ENCODE measurements around the gene NHLRC3. TPM values are rescaled to one million over a fixed set of nuclear protein-coding genes. Genes with fewer than 3 reads are reported as not detected.

Gene NHLRC3
- total and polyA plus RNA-seq, 9 of the 15 experiments (the other 6 are each of a cell fraction or from before 2014, with no cell fraction given) = 5.5 to 15.3 (median 9.0) TPM

- no peak for TF ChIP-seq CEBPZ (IDR thresholded peaks at IDR 0.05; ENCODE audit: borderline replicate concordance, low read depth, low read length)
- TF ChIP-seq SRSF7 (optimal IDR thresholded peaks at IDR 0.05; ENCODE audit: low read depth, low read length) = no peak
- TF ChIP-seq MCM3 (IDR thresholded peaks at IDR 0.05) = no peak
- no peak for TF ChIP-seq ZHX1 (conservative IDR thresholded peaks at IDR 0.05; ENCODE audit: low read length)
- TF ChIP-seq SUPT5H (IDR thresholded peaks at IDR 0.05) = peak; percentile 56
- no peak for TF ChIP-seq SLC30A9 (CRISPR knock-in tag; IDR thresholded peaks at IDR 0.05)
- TF ChIP-seq FOXK1 (CRISPR knock-in tag; IDR thresholded peaks at IDR 0.05; ENCODE audit: borderline replicate concordance) = 0 out of 2 replicates have a peak, but pooled peaks have one; percentile 39
- TF ChIP-seq DIDO1 (tag; IDR thresholded peaks at IDR 0.05; ENCODE audit: low read depth) = peak; percentile 74; the same call in 1 of the 2 replicates
- no peak for TF ChIP-seq ZBTB9 (CRISPR knock-in tag; IDR thresholded peaks at IDR 0.05)
- no peak for TF ChIP-seq AFF1 (IDR thresholded peaks at IDR 0.05; ENCODE audit: low read depth in 1 of 2, partially characterized antibody in 2 of 2)
Measured at GRCh38 chr13:39037880-39038568, at the start of gene NHLRC3, which contains the start of gene PROSER1 (continued).
